Stimulated activated CD4-positive, alpha-beta T cell treated with anti-CD3 and anti-CD28 coated beads, Interleukin-15, amount 100 ng/mL, for 48 hours (primary cell): ENCODE data around the gene NCK2.

Experiments used
- DNase-seq, 2 donors: peaks; one replicate each; pipeline ENCODE4 v3.0.0-alpha.2; 2020; ENCODE audit warnings: low read depth in 2 of 2

The NCK2 gene

GRCh38 chr2:105813405-105813804, 68.7 kb downstream of the NCK2 start:
- no peak for DNase-seq

DNA sequence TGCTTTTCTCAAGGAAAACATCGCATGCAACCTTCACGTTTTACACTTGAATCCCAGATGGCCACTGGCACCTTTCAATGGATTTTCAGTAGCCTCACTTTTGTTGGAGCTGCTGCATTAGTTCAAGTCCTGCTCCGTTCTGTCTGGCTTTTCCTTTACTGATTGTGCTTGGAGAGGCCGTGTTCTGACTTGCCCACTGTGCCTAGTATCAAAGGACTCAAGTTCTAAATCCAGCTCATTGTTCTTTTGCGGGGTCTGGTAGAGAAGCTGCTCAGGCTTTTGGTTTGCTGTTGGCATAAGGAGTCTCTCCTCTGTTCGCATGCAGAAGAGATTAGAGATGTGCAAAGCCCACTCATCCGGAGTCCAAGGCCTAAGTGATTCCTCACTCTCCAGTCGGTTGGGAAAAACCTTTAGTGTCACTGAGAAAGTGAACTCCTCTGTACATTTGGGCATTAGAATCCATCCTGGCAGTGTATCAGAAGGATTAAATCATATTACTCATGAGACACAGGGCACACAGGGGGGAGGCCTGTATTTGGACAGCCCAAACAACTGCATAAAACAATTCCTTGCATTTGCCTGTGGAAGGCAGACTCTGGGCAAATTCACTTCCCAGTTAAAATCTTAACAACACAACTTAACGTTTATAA, 69.7 kb downstream of the NCK2 start:
- DNase-seq: no peak

DNA sequence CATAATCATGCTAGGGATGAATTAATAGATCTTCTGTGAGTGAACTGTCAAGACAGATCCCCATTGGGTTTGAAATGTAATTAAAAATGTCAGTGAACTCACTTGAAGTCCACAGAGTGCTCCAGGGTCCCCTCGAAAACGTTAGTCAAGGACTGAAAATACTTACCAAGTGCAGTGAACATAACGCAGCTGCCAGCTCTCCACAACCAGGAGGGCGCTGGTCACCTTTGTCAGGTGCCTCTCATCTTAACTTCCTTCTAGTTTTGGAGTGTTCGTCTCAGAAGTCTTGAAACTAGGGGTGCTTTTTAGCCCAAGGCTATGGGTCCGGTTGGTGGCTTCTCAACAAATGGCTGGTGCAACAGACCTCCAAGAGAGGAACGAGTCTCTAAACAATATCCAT, 70.7 kb downstream of the NCK2 start:
- DNase-seq: no peak

- DNase-seq: no peak
Measured at GRCh38 chr2:105820151-105820550, 75.4 kb downstream of the NCK2 start.

GRCh38 chr2:105820691-105821090, 76.0 kb downstream of the NCK2 start:
- DNase-seq: no peak

DNA sequence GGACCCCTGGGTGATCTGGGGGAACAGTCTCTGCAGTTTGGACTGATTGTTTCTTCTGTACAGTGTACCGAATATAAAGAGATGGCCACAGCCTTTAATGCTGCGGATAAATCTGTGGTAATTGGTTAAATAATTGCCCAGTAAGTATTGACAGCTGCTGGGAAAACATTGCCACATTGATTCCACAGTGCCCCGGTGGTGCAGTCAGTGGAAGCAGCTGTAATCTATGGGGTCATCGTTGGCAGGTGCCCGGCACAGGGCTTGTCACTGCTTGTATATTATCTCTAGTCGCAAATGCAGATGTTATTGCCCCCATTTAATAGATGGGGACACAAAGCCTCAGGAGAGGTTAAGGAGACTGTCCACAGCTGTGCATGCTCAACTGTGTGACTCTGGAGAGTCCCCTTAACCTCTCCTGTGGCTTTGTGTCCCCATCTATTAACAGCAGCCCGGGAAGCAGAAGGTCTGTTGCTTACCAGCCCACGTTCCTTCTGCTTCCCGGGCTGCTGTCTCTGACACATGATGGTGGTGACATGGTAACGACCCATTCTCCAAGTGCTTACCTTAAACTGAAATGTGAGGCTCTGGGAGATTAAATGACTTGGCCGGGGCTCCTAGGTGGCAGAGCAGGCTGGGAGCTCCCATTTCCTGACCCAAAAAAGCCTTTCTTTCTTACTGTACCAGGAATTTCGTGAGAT, 76.9 kb downstream of the NCK2 start:
- DNase-seq: no peak

DNA sequence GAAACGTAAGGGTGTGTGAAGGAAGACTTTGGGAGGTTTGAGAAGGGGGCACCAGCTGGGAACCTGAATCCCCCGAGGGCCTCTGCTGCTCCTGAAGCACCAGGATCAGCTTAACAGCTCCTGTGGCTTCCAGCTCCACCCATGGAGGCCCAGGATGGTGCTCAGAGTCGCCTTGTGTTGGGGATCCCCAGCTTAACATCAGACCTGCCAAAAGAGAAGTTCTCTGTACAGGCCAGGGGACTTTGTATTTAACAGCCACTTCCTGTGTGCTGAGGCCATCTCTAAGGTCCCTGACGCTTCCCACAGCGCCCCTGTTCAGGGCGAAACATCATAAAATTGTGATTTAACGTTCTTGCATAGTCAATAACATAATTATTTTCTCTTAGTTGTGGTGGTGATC, 77.5 kb downstream of the NCK2 start:
- no peak for DNase-seq

DNA sequence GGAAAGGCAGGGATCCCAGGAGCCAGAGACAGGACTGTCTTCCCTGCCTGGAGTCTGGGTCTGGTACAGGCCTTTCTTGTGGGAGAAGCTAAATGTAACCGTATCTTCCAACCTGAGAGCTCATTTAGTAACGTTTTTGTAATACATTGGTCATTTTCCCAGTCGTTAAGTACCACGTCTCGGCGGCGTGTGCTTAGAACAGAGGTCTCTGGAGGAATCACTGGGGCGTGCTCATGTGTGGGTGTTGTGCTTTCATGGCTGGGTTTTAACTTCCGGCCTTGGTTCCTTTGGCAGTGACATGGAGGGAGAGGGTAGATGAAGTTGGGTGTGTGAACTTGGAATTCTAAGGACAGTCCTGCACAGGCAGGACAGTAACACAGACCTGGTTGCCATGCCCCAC, 79.7 kb downstream of the NCK2 start:
- no peak for DNase-seq

DNA sequence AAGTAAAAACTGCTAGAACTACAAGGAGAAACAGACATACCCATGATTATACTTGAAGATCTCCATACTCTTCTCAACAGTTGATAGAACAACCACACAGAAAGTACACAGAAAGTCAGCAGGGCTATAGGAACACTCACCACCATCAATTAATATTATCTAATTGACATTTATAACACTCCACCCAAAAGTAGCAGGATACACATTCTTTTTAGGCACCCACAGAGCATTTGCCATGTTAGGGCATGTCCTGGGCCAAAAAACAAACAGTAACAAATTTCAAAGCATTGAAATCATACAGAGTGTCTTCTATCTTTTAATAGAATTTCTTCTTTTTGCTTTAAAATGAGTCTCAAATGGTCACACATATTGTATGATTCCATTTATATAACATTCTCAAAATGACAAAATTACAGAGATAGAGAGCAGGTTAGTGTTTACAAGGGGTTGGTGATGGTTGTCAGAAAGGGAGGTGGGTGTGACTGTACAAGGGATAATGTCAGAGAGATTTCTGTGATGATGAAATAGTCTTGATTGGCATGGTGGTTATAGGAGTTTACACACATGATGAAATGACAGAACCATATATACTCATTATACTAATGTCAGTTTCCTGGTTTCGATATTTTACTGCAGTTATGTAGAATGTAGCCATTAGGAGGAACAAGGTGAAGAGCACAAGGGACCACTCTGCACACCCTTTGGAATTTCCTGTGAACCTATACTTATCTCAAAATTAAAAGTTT, 82.8 kb downstream of the NCK2 start:
- no peak for DNase-seq

GRCh38 chr2:105828558-105828957, 83.8 kb downstream of the NCK2 start:
- DNase-seq: no peak

DNA sequence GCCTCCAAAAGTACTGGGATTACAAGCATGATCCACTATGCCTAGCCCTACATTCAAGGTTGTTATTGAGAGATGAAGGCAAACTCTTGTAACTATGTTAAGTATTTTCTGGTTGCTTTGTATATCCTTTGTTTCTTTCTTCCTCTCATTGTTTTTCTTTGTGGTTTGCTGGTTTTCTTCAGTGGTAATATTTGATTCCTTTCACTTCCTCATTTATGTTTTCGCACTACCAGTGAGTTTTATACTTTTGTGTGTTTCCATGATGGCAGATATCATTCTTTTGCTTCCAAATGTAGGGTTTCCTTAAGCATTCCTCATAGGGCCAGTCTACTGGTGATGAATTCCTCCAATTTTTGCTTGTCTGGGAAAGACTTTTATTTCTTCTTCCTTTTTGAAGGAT, 90.2 kb downstream of the NCK2 start:
- DNase-seq: no peak

- no peak for DNase-seq
Measured at GRCh38 chr2:105836341-105836740, 91.6 kb downstream of the NCK2 start.

GRCh38 chr2:105836840-105837692, 92.4 kb downstream of the NCK2 start:
- peak in 1 of 2 donors; percentile 31 for DNase-seq

DNA sequence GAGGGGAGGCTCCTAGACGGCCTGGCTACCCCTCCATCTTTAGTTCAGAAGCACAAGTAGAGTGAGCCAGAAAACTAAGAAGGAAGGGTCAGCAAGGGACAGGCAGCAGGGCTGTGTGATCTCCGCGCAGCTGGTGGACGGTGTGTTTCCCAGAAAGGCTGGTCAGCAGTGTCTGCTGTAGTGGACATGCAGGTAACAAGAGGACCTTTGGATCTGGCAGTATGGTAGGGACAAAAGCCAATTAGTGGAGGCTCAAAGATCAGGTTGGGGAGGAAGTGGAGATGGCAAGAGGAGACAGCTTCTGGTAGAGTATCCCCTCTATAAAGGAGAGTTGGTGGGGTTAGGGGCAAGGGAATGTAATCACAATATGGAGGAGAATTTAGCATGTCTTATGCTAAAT, 95.1 kb downstream of the NCK2 start:
- DNase-seq: no peak

DNA sequence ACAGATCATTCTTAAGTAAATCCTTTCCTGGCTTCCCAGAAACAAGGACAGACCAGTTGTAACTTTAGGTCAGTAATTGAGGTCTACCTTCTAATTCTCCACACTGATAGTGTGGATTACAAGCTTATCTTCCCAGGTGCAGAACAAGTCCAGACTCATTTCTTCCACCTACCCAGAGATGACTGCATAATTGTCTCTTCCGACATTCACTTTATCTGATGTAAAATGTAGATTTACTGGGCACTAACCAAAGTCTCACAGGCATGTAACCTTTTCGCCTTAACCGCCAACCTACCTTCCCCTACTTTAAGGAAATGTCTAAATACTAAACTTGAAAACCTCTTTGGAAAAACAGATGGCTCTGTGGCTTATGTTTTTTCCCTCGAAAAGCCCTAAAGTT, 96.2 kb downstream of the NCK2 start:
- no peak for DNase-seq

- DNase-seq: no peak
Measured at GRCh38 chr2:105841551-105841950, 96.8 kb downstream of the NCK2 start.

DNA sequence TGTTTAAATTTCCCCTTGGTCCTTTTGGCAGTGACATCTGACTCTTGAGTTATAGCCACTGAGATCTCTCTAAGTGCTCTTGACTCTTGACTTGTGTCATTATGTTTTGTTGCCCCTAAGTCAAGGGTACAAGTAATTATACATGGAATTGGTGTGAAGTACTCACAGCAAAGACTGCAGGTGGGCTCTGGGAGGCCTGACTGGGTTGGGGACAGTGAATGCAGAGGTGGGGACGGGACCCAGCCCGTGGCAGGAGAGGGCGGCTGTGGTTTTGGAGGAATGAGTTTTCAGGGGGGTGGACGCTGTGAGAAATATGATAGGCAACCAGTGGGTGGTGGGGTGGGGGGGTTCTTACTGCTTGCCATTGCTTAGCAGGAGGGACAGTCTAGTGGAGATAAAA, 97.8 kb downstream of the NCK2 start:
- no peak for DNase-seq

GRCh38 chr2:105843476-105844374, 99.0 kb downstream of the NCK2 start:
- DNase-seq: no peak

GRCh38 chr2:105845976-105846375, 101.3 kb downstream of the NCK2 start:
- DNase-seq: no peak

DNA sequence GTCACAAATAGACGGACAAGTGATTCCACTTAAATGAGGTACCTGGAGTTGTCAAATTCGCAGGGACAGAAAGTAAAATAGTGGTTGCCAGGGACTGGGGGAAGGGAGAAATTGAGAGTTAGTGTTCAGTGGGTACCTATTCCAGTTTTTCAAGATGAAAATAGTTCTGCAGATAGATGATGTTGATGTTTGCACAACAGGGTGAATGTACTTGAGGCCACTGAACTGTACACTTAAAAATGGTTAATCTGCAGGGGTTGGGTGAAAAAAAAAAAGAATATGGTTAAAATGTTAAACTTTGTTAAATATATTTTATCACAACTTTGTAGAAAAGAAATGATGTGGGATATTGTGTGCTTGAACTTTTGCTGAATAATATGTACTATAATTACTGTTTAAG, 102.3 kb downstream of the NCK2 start:
- no peak for DNase-seq

- DNase-seq: no peak
Measured at GRCh38 chr2:105848367-105848766, 103.7 kb downstream of the NCK2 start.
